Thyroid gland (tissue), 4 donors: Measurements from ENCODE around the gene GRM7.

Source experiments
- POLR2A ChIP-seq, 2 donors: fragments of 450-650 bp; IDR thresholded peaks; one replicate each; pipeline ENCODE4 v1.6.1; 2017; ENCODE audit warnings: antibody characterized with exemption in 2 of 2, mild to moderate bottlenecking in 2 of 2, moderate library complexity in 1 of 2
- TF ChIP-seq, protein P1 (sequence below), 6 experiments: fragments of 200-600 bp in 3 of 6; fragments of 450-650 bp in 3 of 6; sonication (generic) in 3 of 6; IDR thresholded peaks; one replicate each; pipeline ENCODE4 v1.5.1; 2016 to 2019; ENCODE audit warnings: antibody characterized with exemption in 6 of 6, mild to moderate bottlenecking in 2 of 6, inconsistent platforms in 1 of 6, moderate library complexity in 1 of 6

DNA sequence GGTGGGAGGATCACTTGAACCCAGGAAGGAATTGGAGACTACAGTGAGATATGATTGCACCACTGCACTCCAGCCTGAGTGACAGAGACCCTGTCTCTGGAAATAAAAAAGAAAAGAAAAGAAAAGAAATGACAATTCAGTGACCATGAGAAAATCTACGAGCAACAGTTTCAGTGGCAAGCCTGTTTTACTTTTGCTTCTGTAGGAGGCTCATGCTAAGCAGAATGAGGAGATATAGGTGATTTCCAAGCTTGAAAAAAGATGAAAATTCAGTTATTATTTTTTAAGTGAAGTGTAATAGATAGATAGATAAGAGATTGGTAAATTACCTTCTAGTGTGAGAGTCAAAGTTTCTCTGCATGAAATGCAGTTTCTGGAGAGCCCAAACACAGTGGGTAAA is 651.1 kb downstream of the GRM7 start:
- TF ChIP-seq, protein P1, sequence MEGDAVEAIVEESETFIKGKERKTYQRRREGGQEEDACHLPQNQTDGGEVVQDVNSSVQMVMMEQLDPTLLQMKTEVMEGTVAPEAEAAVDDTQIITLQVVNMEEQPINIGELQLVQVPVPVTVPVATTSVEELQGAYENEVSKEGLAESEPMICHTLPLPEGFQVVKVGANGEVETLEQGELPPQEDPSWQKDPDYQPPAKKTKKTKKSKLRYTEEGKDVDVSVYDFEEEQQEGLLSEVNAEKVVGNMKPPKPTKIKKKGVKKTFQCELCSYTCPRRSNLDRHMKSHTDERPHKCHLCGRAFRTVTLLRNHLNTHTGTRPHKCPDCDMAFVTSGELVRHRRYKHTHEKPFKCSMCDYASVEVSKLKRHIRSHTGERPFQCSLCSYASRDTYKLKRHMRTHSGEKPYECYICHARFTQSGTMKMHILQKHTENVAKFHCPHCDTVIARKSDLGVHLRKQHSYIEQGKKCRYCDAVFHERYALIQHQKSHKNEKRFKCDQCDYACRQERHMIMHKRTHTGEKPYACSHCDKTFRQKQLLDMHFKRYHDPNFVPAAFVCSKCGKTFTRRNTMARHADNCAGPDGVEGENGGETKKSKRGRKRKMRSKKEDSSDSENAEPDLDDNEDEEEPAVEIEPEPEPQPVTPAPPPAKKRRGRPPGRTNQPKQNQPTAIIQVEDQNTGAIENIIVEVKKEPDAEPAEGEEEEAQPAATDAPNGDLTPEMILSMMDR (IDR thresholded peaks at IDR 0.05) = no peak
- no peak for TF ChIP-seq POLR2A (IDR thresholded peaks at IDR 0.05)
